Measurements from ENCODE around the gene PCDH12.

Gene PCDH12

GRCh38 chr5:141997358-141997960 is 39.5 kb upstream of the PCDH12 start:
- Histone ChIP-seq H3K4me1 (ENCODE audit: control extremely low read depth in 1 of 4, control insufficient read depth in 4 of 4, insufficient read depth in 4 of 4, low read length in 3 of 4) (no peaks in the 10 kb centered on the region), H3K4me3 (ENCODE audit: control insufficient read depth in 1 of 7, extremely low read depth in 1 of 7, insufficient read depth in 4 of 7, low read depth in 2 of 7, low read length in 6 of 7) (no peak overlapping the region), H3K9me3 (ENCODE audit: control extremely low read depth in 1 of 5, control insufficient read depth in 4 of 5, insufficient read depth in 2 of 5, low read depth in 1 of 5, low read length in 4 of 5) (no peaks in the 10 kb centered on the region), H3K36me3 (ENCODE audit: control insufficient read depth in 4 of 4, insufficient read depth in 4 of 4, low read length in 3 of 4) (peaks cover 7 to 32% (median 18%) of the 10 kb centered on the region in 4 experiments), H3K27me3 (replicated peaks in 2 of 5; ENCODE audit: control insufficient read depth in 4 of 5, insufficient read depth in 5 of 5, low read length in 4 of 5) (peaks cover 0 to 3% (median 0%) of the 10 kb centered on the region in 5 experiments), H3K27ac (ENCODE audit: insufficient read depth in 1 of 2, low read depth in 1 of 2, low read length in 2 of 2, poor library complexity in 1 of 2, severe bottlenecking in 2 of 2) (no peak overlapping the region)
- WGBS (ENCODE audit: insufficient coverage), result 79% methylated on average over 6 of the region's 6 CpGs
- no peak for DNase-seq
- CTCF ChIA-PET, result interaction anchor here (0.8 to 1.9 kb wide), 7 partner anchors 10 to 701 kb away, joined by 3 to 8 read pairs (median 4); partner anchors contain the start of gene GNPDA1
- POLR2A ChIA-PET, result no interaction called here

GRCh38 chr5:141995656-141996055 is 37.7 kb upstream of the PCDH12 start:
- 100% methylated on average over 3 of the region's 3 CpGs for WGBS (ENCODE audit: insufficient coverage)
- DNase-seq, result no peak
- no peak overlapping the region for H3K27ac ChIP-seq (ENCODE audit: insufficient read depth in 1 of 2, low read depth in 1 of 2, low read length in 2 of 2, poor library complexity in 1 of 2, severe bottlenecking in 2 of 2)
- H3K4me1 ChIP-seq (ENCODE audit: control extremely low read depth in 1 of 4, control insufficient read depth in 4 of 4, insufficient read depth in 4 of 4, low read length in 3 of 4), result no peaks in the 10 kb centered on the region
- H3K9me3 ChIP-seq (ENCODE audit: control extremely low read depth in 1 of 5, control insufficient read depth in 4 of 5, insufficient read depth in 2 of 5, low read depth in 1 of 5, low read length in 4 of 5), result no peaks in the 10 kb centered on the region
- ChIA-PET POLR2A (no interaction called here), CTCF (interaction anchor here (0.8 to 2.0 kb wide), 4 partner anchors 15 to 152 kb away, joined by 3 to 15 read pairs (median 7); no protein-coding TSS in a partner anchor)
- no peak overlapping the region for H3K4me3 ChIP-seq (ENCODE audit: control insufficient read depth in 1 of 7, extremely low read depth in 1 of 7, insufficient read depth in 4 of 7, low read depth in 2 of 7, low read length in 6 of 7)
- H3K27me3 ChIP-seq (replicated peaks in 2 of 5; ENCODE audit: control insufficient read depth in 4 of 5, insufficient read depth in 5 of 5, low read length in 4 of 5), result no peaks in the 10 kb centered on the region
- peaks cover 7 to 31% (median 17%) of the 10 kb centered on the region in 4 experiments for H3K36me3 ChIP-seq (ENCODE audit: control insufficient read depth in 4 of 4, insufficient read depth in 4 of 4, low read length in 3 of 4)

- Histone ChIP-seq H3K4me1 (ENCODE audit: control extremely low read depth in 1 of 4, control insufficient read depth in 4 of 4, insufficient read depth in 4 of 4, low read length in 3 of 4) (no peaks in the 10 kb centered on the region), H3K4me3 (ENCODE audit: control insufficient read depth in 1 of 7, extremely low read depth in 1 of 7, insufficient read depth in 4 of 7, low read depth in 2 of 7, low read length in 6 of 7) (no peak overlapping the region), H3K9me3 (ENCODE audit: control extremely low read depth in 1 of 5, control insufficient read depth in 4 of 5, insufficient read depth in 2 of 5, low read depth in 1 of 5, low read length in 4 of 5) (no peaks in the 10 kb centered on the region), H3K27me3 (replicated peaks in 2 of 5; ENCODE audit: control insufficient read depth in 4 of 5, insufficient read depth in 5 of 5, low read length in 4 of 5) (no peaks in the 10 kb centered on the region), H3K36me3 (ENCODE audit: control insufficient read depth in 4 of 4, insufficient read depth in 4 of 4, low read length in 3 of 4) (peaks cover 8 to 32% (median 18%) of the 10 kb centered on the region in 4 experiments), H3K27ac (ENCODE audit: insufficient read depth in 1 of 2, low read depth in 1 of 2, low read length in 2 of 2, poor library complexity in 1 of 2, severe bottlenecking in 2 of 2) (no peak overlapping the region)
- 75% methylated on average over 4 of the region's 4 CpGs for WGBS (ENCODE audit: insufficient coverage)
- no peak for DNase-seq
- ChIA-PET CTCF (interaction anchor here (0.8 to 2.1 kb wide), 6 partner anchors 9 to 153 kb away, joined by 3 to 15 read pairs (median 6); no protein-coding TSS in a partner anchor), POLR2A (no interaction called here)
Measured at GRCh38 chr5:141994511-141995136, 36.6 kb upstream of the PCDH12 start.

DNA sequence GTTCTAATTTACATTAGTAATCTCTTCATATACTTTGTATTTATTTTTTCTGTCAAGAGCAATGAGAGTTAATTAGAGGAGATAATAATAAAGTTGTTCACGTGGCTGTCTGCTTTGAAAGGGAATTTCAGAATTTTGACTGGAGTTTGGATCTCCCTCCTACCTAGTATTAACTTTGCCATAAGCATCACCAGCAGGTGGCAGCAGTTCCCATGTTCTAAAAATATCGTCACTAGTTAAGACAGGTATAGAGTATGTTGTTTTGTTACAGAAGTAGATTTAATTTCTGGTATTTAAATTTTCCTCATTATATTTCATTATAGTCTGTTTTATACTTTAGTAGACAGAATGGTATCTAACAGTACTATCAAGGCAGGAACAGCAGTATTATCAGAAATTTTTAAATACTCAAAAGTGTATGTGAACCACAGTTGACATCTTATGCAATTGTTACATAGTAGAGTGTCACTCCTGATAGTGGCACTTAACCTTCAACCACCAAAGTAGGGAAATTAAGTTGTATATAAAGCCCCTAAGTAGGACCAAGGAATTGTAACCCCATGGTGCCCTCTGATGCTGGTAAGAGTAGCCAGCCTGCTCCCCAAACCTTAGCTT is 34.5 kb upstream of the PCDH12 start:
- DNase-seq, result peak; percentile 68 to 83 (median 72)
- no peaks in the 10 kb centered on the region for H3K4me1 ChIP-seq (ENCODE audit: control extremely low read depth in 1 of 4, control insufficient read depth in 4 of 4, insufficient read depth in 4 of 4, low read length in 3 of 4)
- no CpG with 5 or more reads among the region's 2 CpGs for WGBS (ENCODE audit: insufficient coverage)
- H3K36me3 ChIP-seq (ENCODE audit: control insufficient read depth in 4 of 4, insufficient read depth in 4 of 4, low read length in 3 of 4), result peaks cover 8 to 34% (median 20%) of the 10 kb centered on the region in 4 experiments
- ChIA-PET POLR2A (interaction anchor here (1.0 kb wide), 1 partner anchor 24 kb away, joined by 3 read pairs; the partner anchor contains the start of gene RNF14), CTCF (interaction anchor here (0.7 to 6.4 kb wide), 17 partner anchors 11 to 301 kb away, joined by 3 to 163 read pairs (median 4); no protein-coding TSS in a partner anchor)
- H3K27ac ChIP-seq (ENCODE audit: insufficient read depth in 1 of 2, low read depth in 1 of 2, low read length in 2 of 2, poor library complexity in 1 of 2, severe bottlenecking in 2 of 2), result no peak overlapping the region
- no peak overlapping the region for H3K4me3 ChIP-seq (ENCODE audit: control insufficient read depth in 1 of 7, extremely low read depth in 1 of 7, insufficient read depth in 4 of 7, low read depth in 2 of 7, low read length in 6 of 7)
- H3K27me3 ChIP-seq (replicated peaks in 2 of 5; ENCODE audit: control insufficient read depth in 4 of 5, insufficient read depth in 5 of 5, low read length in 4 of 5), result no peaks in the 10 kb centered on the region
- H3K9me3 ChIP-seq (ENCODE audit: control extremely low read depth in 1 of 5, control insufficient read depth in 4 of 5, insufficient read depth in 2 of 5, low read depth in 1 of 5, low read length in 4 of 5), result no peaks in the 10 kb centered on the region

- peaks cover 16 to 58% (median 29%) of the 10 kb centered on the region in 4 experiments for H3K36me3 ChIP-seq (ENCODE audit: control insufficient read depth in 4 of 4, insufficient read depth in 4 of 4, low read length in 3 of 4)
- H3K4me3 ChIP-seq (ENCODE audit: control insufficient read depth in 1 of 7, extremely low read depth in 1 of 7, insufficient read depth in 4 of 7, low read depth in 2 of 7, low read length in 6 of 7), result no peak overlapping the region
- ChIA-PET POLR2A (no interaction called here), CTCF (interaction anchor here (0.7 to 6.4 kb wide), 17 partner anchors 9 to 709 kb away, joined by 3 to 163 read pairs (median 6); partner anchors contain the start of gene RNF14)
- no peaks in the 10 kb centered on the region for H3K9me3 ChIP-seq (ENCODE audit: control extremely low read depth in 1 of 5, control insufficient read depth in 4 of 5, insufficient read depth in 2 of 5, low read depth in 1 of 5, low read length in 4 of 5)
- no peak for DNase-seq
- H3K27me3 ChIP-seq (replicated peaks in 2 of 5; ENCODE audit: control insufficient read depth in 4 of 5, insufficient read depth in 5 of 5, low read length in 4 of 5), result no peaks in the 10 kb centered on the region
- WGBS (ENCODE audit: insufficient coverage), result no CpG with 5 or more reads among the region's 1 CpG
- no peaks in the 10 kb centered on the region for H3K4me1 ChIP-seq (ENCODE audit: control extremely low read depth in 1 of 4, control insufficient read depth in 4 of 4, insufficient read depth in 4 of 4, low read length in 3 of 4)
- no peak overlapping the region for H3K27ac ChIP-seq (ENCODE audit: insufficient read depth in 1 of 2, low read depth in 1 of 2, low read length in 2 of 2, poor library complexity in 1 of 2, severe bottlenecking in 2 of 2)
Measured at GRCh38 chr5:141989720-141990119, 31.7 kb upstream of the PCDH12 start.

DNA sequence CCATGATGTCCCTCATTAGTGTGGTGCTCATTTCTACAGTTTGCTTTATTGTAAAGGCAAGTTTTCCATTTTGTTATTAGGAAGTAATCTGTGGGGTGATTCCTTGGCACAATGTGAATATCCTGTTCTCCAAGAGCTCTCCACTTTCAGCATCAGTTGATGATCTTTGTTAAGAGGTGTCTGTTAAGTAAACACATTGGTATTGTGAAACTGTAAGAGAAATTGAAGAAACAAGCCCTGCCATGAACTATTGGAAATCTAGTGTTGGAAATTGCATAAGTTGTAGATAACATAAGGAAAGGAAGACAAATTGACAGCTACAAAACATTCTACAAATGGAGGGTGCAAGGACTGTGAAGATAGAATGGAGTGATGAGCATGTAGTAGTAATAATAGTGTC is 28.1 kb upstream of the PCDH12 start:
- peaks cover 13 to 55% (median 37%) of the 10 kb centered on the region in 4 experiments for H3K36me3 ChIP-seq (ENCODE audit: control insufficient read depth in 4 of 4, insufficient read depth in 4 of 4, low read length in 3 of 4)
- H3K9me3 ChIP-seq (ENCODE audit: control extremely low read depth in 1 of 5, control insufficient read depth in 4 of 5, insufficient read depth in 2 of 5, low read depth in 1 of 5, low read length in 4 of 5), result no peaks in the 10 kb centered on the region
- no peak for DNase-seq
- H3K4me1 ChIP-seq (ENCODE audit: control extremely low read depth in 1 of 4, control insufficient read depth in 4 of 4, insufficient read depth in 4 of 4, low read length in 3 of 4), result no peaks in the 10 kb centered on the region
- ChIA-PET CTCF (interaction anchor here (0.7 to 2.2 kb wide), 11 partner anchors 9 to 388 kb away, joined by 3 to 10 read pairs (median 4); partner anchors contain the start of gene RNF14), POLR2A (no interaction called here)
- H3K4me3 ChIP-seq (ENCODE audit: control insufficient read depth in 1 of 7, extremely low read depth in 1 of 7, insufficient read depth in 4 of 7, low read depth in 2 of 7, low read length in 6 of 7), result no peak overlapping the region
- H3K27ac ChIP-seq (ENCODE audit: insufficient read depth in 1 of 2, low read depth in 1 of 2, low read length in 2 of 2, poor library complexity in 1 of 2, severe bottlenecking in 2 of 2), result no peak overlapping the region
- H3K27me3 ChIP-seq (replicated peaks in 2 of 5; ENCODE audit: control insufficient read depth in 4 of 5, insufficient read depth in 5 of 5, low read length in 4 of 5), result no peaks in the 10 kb centered on the region

DNA sequence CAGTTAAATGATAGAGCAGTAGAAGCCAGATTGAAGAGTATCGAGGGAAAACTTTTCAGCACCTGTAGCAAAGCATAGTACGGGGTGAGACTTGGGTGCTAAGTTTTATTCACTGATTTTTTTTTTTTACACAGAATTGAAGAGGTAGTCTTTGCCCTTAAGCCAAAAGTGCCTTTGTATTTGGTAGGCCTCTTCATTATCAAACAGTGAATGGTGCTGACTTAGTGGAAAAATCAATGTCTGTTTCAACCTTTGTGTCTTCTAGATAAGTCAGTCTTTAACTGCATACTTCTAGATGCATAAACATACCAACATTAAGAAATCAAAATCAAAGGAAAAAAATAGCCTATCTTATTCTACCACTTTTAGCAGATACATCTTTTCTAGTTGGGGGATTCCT is 24.6 kb upstream of the PCDH12 start:
- ChIA-PET CTCF (no interaction called here), POLR2A (no interaction called here)
- H3K36me3 ChIP-seq (ENCODE audit: control insufficient read depth in 4 of 4, insufficient read depth in 4 of 4, low read length in 3 of 4), result peaks cover 30 to 78% (median 56%) of the 10 kb centered on the region in 4 experiments
- H3K27ac ChIP-seq (ENCODE audit: insufficient read depth in 1 of 2, low read depth in 1 of 2, low read length in 2 of 2, poor library complexity in 1 of 2, severe bottlenecking in 2 of 2), result no peak overlapping the region
- H3K4me3 ChIP-seq (ENCODE audit: control insufficient read depth in 1 of 7, extremely low read depth in 1 of 7, insufficient read depth in 4 of 7, low read depth in 2 of 7, low read length in 6 of 7), result no peak overlapping the region
- WGBS (ENCODE audit: insufficient coverage), result no CpG with 5 or more reads among the region's 2 CpGs
- no peak for DNase-seq
- no peaks in the 10 kb centered on the region for H3K27me3 ChIP-seq (replicated peaks in 2 of 5; ENCODE audit: control insufficient read depth in 4 of 5, insufficient read depth in 5 of 5, low read length in 4 of 5)
- no peaks in the 10 kb centered on the region for H3K4me1 ChIP-seq (ENCODE audit: control extremely low read depth in 1 of 4, control insufficient read depth in 4 of 4, insufficient read depth in 4 of 4, low read length in 3 of 4)
- H3K9me3 ChIP-seq (ENCODE audit: control extremely low read depth in 1 of 5, control insufficient read depth in 4 of 5, insufficient read depth in 2 of 5, low read depth in 1 of 5, low read length in 4 of 5), result no peaks in the 10 kb centered on the region

Data from common myeloid progenitor, CD34-positive (primary cell).